ENCODE measurements around the gene ALG8.
"Not testable (repeated sequence)": the region's sequence is repeated elsewhere in the genome, so short reads cannot be mapped to it uniquely, and the experiment has no call there.

ALG8 gene

GRCh38 chr11:78072455-78072854 lies 67.0 kb downstream of the ALG8 start:
- DNase-seq, result no peak

GRCh38 chr11:78071717-78072116 lies 67.7 kb downstream of the ALG8 start:
- DNase-seq, result no peak

GRCh38 chr11:78070621-78071020 lies 68.8 kb downstream of the ALG8 start:
- DNase-seq, result no peak

GRCh38 chr11:78069465-78069864 lies 70.0 kb downstream of the ALG8 start:
- no peak for DNase-seq

GRCh38 chr11:78067704-78068103 lies 71.7 kb downstream of the ALG8 start:
- no peak for DNase-seq

- no peak for DNase-seq
Observed at GRCh38 chr11:78066471-78066870, 73.0 kb downstream of the ALG8 start.

- DNase-seq, result no peak
Observed at GRCh38 chr11:78065203-78065602, 74.2 kb downstream of the ALG8 start.

GRCh38 chr11:78063440-78064181 lies 75.8 kb downstream of the ALG8 start, which contains the start of gene THRSP:
Gene THRSP (plus strand): TSS chr11:78063861. CDS start chr11:78063882, 21 bp downstream.
- DNase-seq, result peak in 3 of 51 donors; percentile 8 to 33 (median 15)

GRCh38 chr11:78062671-78063070 lies 76.8 kb downstream of the ALG8 start:
- DNase-seq, result no peak

GRCh38 chr11:78061921-78062311 lies 77.5 kb downstream of the ALG8 start:
- peak in 2 of 51 donors; percentile 14 to 35 for DNase-seq

- DNase-seq, result peak in 1 of 51 donors; percentile 6
Observed at GRCh38 chr11:78061088-78061920, 78.1 kb downstream of the ALG8 start.

- DNase-seq, result no peak
Observed at GRCh38 chr11:78060533-78060932, 78.9 kb downstream of the ALG8 start.

- DNase-seq, result not testable (repeated sequence)
Observed at GRCh38 chr11:78059749-78060328, 79.6 kb downstream of the ALG8 start.

GRCh38 chr11:78057462-78058055 lies 81.9 kb downstream of the ALG8 start:
- DNase-seq, result no peak

GRCh38 chr11:78056093-78056492 lies 83.3 kb downstream of the ALG8 start:
- no peak for DNase-seq

GRCh38 chr11:78054971-78055370 lies 84.5 kb downstream of the ALG8 start:
- no peak for DNase-seq

- no peak for DNase-seq
Observed at GRCh38 chr11:78050964-78051831, 88.2 kb downstream of the ALG8 start.

Measured in hypothalamus (tissue), 51 donors.